CD14-positive monocyte (primary cell): ENCODE data around the gene TRIM69. TPM values are rescaled to one million over a fixed set of nuclear protein-coding genes. Genes with fewer than 3 reads are reported as not detected.
"Not testable (repeated sequence)": the region's sequence is repeated elsewhere in the genome, so short reads cannot be mapped to it uniquely, and the experiment has no call there.

Source experiments
- DNase-seq, 3 donors: peaks; one replicate each; pipeline ENCODE4 v3.0.0-alpha.2; 2011 to 2022
- H2AFZ ChIP-seq: 2 replicates; pipeline ENCODE4 v1.6.0; 2012; ENCODE audit warnings: mild to moderate bottlenecking, low read depth, low read length, inconsistent platforms; ENCODE audit not compliant: insufficient read depth, poor library complexity, severe bottlenecking
- H3K27ac ChIP-seq, 2 donors: 1 replicate in 1 of 2; 2 replicates in 1 of 2; pipeline ENCODE4 v1.5.1; 2012 to 2013; ENCODE audit warnings: low read length in 2 of 2, control low read depth in 1 of 2, inconsistent platforms in 1 of 2, low read depth in 1 of 2, mild to moderate bottlenecking in 1 of 2
- H3K27me3 ChIP-seq, 2 donors: one replicate each; pipeline versions ENCODE4 v1.6.0 to v1.6.1; 2011 to 2013; ENCODE audit warnings: low read length in 2 of 2; ENCODE audit not compliant: control insufficient read depth in 2 of 2, insufficient read depth in 2 of 2
- H3K36me3 ChIP-seq, 2 donors: replicated peaks in 1 of 2; 1 replicate in 1 of 2; 2 replicates in 1 of 2; pipeline versions ENCODE4 v1.5.1 to v1.6.1; 2012 to 2013; ENCODE audit warnings: low read length in 2 of 2, control low read depth in 1 of 2, inconsistent platforms in 1 of 2, mild to moderate bottlenecking in 1 of 2; ENCODE audit not compliant: insufficient read depth in 2 of 2, control insufficient read depth in 1 of 2
- H3K4me1 ChIP-seq, 2 donors: 1 replicate in 1 of 2; 2 replicates in 1 of 2; pipeline versions ENCODE4 v1.5.1 to v1.6.1; 2012 to 2013; ENCODE audit warnings: low read length in 2 of 2, control low read depth in 1 of 2, inconsistent platforms in 1 of 2, mild to moderate bottlenecking in 1 of 2, moderate library complexity in 1 of 2; ENCODE audit not compliant: insufficient read depth in 2 of 2, control insufficient read depth in 1 of 2
- H3K4me2 ChIP-seq: replicated peaks from 2 replicates; pipeline ENCODE3; 2012; ENCODE audit warnings: low read length, moderate library complexity, mild to moderate bottlenecking; ENCODE audit not compliant: poor library complexity, severe bottlenecking; ENCODE audit errors: extremely low read depth
- H3K4me3 ChIP-seq, 3 experiments: fragments of 200-600 bp in 1 of 3; sonication (generic) in 1 of 3; replicated peaks in 1 of 3; 1 replicate in 2 of 3; 2 replicates in 1 of 3; pipeline ENCODE4 v1.5.1; 2011 to 2013; ENCODE audit warnings: low read length in 3 of 3, mild to moderate bottlenecking in 3 of 3, control low read depth in 2 of 3, low read depth in 2 of 3, inconsistent platforms in 1 of 3, moderate library complexity in 1 of 3
- H3K79me2 ChIP-seq: 2 replicates; pipeline ENCODE4 v1.6.0; 2012; ENCODE audit warnings: mild to moderate bottlenecking, control low read depth, inconsistent platforms, low read length, moderate library complexity; ENCODE audit not compliant: insufficient read depth
- H3K9ac ChIP-seq: 2 replicates; pipeline ENCODE4 v1.6.0; 2017; ENCODE audit warnings: low read length, mild to moderate bottlenecking; ENCODE audit not compliant: insufficient read depth, poor library complexity, severe bottlenecking
- H3K9me3 ChIP-seq, 2 donors: replicated peaks in 1 of 2; 1 replicate in 1 of 2; 2 replicates in 1 of 2; pipeline versions ENCODE4 v1.5.1 to v1.6.1; 2012 to 2013; ENCODE audit warnings: low read length in 2 of 2, control low read depth in 1 of 2; ENCODE audit not compliant: control insufficient read depth in 1 of 2, insufficient read depth in 1 of 2
- H4K20me1 ChIP-seq: 2 replicates; pipeline ENCODE4 v1.6.0; 2012; ENCODE audit warnings: mild to moderate bottlenecking, low read length, control low read depth, moderate library complexity; ENCODE audit not compliant: insufficient read depth
- H3K27ac Mint-ChIP-seq, 7 donors: one replicate each; pipeline ENCODE4 v1.8.0; 2020; ENCODE audit warnings: mild to moderate bottlenecking in 7 of 7, mixed read lengths in 7 of 7, moderate library complexity in 6 of 7, inconsistent platforms in 2 of 7
- H3K27me3 Mint-ChIP-seq, 3 donors: one replicate each; pipeline ENCODE4 v1.8.0; 2021 to 2022; ENCODE audit warnings: low read depth in 3 of 3, mild to moderate bottlenecking in 3 of 3, mixed read lengths in 3 of 3, moderate library complexity in 3 of 3, inconsistent platforms in 1 of 3
- H3K36me3 Mint-ChIP-seq, 2 donors: one replicate each; pipeline ENCODE4 v1.8.0; 2020; ENCODE audit warnings: mixed read lengths in 2 of 2, inconsistent platforms in 1 of 2, mild to moderate bottlenecking in 1 of 2
- H3K4me1 Mint-ChIP-seq: one replicate; pipeline ENCODE4 v1.8.0; 2020; ENCODE audit warnings: mild to moderate bottlenecking, mixed read lengths
- H3K4me3 Mint-ChIP-seq, 2 donors: one replicate each; pipeline ENCODE4 v1.8.0; 2020; ENCODE audit warnings: mild to moderate bottlenecking in 2 of 2, mixed read lengths in 2 of 2, moderate library complexity in 1 of 2
- H3K9me3 Mint-ChIP-seq, 7 donors: one replicate each; pipeline ENCODE4 v1.8.0; 2020 to 2022; ENCODE audit warnings: mixed read lengths in 7 of 7, mild to moderate bottlenecking in 6 of 7, moderate library complexity in 6 of 7, inconsistent platforms in 2 of 7
- CTCF ChIP-seq: fragments of 200-600 bp; IDR thresholded peaks from one replicate; pipeline ENCODE4 v1.8.0; 2022; ENCODE audit warnings: antibody characterized with exemption, mild to moderate bottlenecking
- WGBS: methylation state at CpG from one replicate; pipeline ENCODE4 v1.1.5; 2013; ENCODE audit warnings: missing lambda C conversion rate; ENCODE audit not compliant: insufficient coverage; 5-methylcytosine and 5-hydroxymethylcytosine counted together
- intact Hi-C, 2 donors: fragments of 100-400 bp; cut with micrococcal nuclease; formaldehyde crosslinking; loops; one replicate each; pipeline versions ENCODE4 v1.15.0 to v1.15.1; 2023
- polyA plus RNA-seq, 3 donors: library from polyadenylated mRNA; depleted of rRNA in 1 of 3; unstranded in 2 of 3; stranded (reverse) in 1 of 3; fragments of 300-500 nt in 2 of 3; fragments of >200 nt in 1 of 3; fragmentation: Illumina TruSeq in 2 of 3; gene quantifications; 1 replicate in 2 of 3; 2 replicates in 1 of 3; pipeline ENCODE4 v1.2.3, GENCODE V29; 2012 to 2021

The TRIM69 gene
- polyA plus RNA-seq, 3 donors: 9.4 to 18.2 (median 15.8) TPM

GRCh38 chr15:44727485-44728231 is 8.7 kb upstream of the TRIM69 start:
- 100% methylated on average over 2 of the region's 6 CpGs for WGBS
- peak in 1 of 3 donors; percentile 29 for DNase-seq

GRCh38 chr15:44728232-44728575 is 8.1 kb upstream of the TRIM69 start:
- not testable (repeated sequence) for H3K9me3 ChIP-seq, H3K4me3 ChIP-seq, H3K27me3 ChIP-seq, H2AFZ ChIP-seq, H3K27me3 Mint-ChIP-seq, H4K20me1 ChIP-seq, DNase-seq, H3K9me3 Mint-ChIP-seq
- intact Hi-C loops: loop anchor here (2.0 to 10.0 kb wide), 3 partner anchors 15 to 727 kb away; partner anchors contain the start of genes B2M (in 1 of the 2) and PATL2 (in 1 of the 2)
- WGBS: 100% methylated on average over 1 of the region's 5 CpGs
- Mint-ChIP-seq H3K27ac (peak overlapping the region; percentile 99 to 100 (median 100)), H3K36me3 (peaks cover 8 to 16% of the 10 kb centered on the region in 2 donors), H3K4me1 (peaks cover 64% of the 10 kb centered on the region), H3K4me3 (peak overlapping the region; percentile 21 to 98)
- peak overlapping the region; percentile 74 for H3K4me2 ChIP-seq
- H3K9ac ChIP-seq: peak overlapping the region; percentile 46
- peaks cover 67% of the 10 kb centered on the region for H3K79me2 ChIP-seq
- H3K27ac ChIP-seq: peak overlapping the region; percentile 90 to 99
- H3K36me3 ChIP-seq: peaks cover 0 to 14% of the 10 kb centered on the region in 2 donors
- H3K4me1 ChIP-seq: peaks cover 64 to 73% of the 10 kb centered on the region in 2 donors

More at GRCh38 chr15:44727485-44728231, 8.7 kb upstream of the TRIM69 start:
- no peak for TF ChIP-seq CTCF
- Mint-ChIP-seq H3K36me3 (peaks cover 8 to 16% of the 10 kb centered on the region in 2 donors), H3K4me3 (peak overlapping the region in 1 of 2 donors; percentile 39), H3K4me1 (peaks cover 66% of the 10 kb centered on the region), H3K27me3 (peaks cover 0 to 7% (median 0%) of the 10 kb centered on the region in 3 donors), H3K9me3 (peaks cover 0 to 3% (median 0%) of the 10 kb centered on the region in 7 donors), H3K27ac (peak overlapping the region; percentile 99 to 100 (median 100))
- Histone ChIP-seq H3K4me2 (peak overlapping the region; percentile 74), H3K9me3 (no peaks in the 10 kb centered on the region), H3K36me3 (peaks cover 0 to 14% of the 10 kb centered on the region in 2 donors), H3K79me2 (peaks cover 67% of the 10 kb centered on the region), H3K4me3 (peak overlapping the region in 1 of 3 experiments; percentile 66), H3K27me3 (no peaks in the 10 kb centered on the region), H3K9ac (peak overlapping the region; percentile 46), H2AFZ (no peak overlapping the region), H4K20me1 (no peaks in the 10 kb centered on the region), H3K4me1 (peaks cover 69 to 79% of the 10 kb centered on the region in 2 donors), H3K27ac (peak overlapping the region; percentile 90 to 99)
- intact Hi-C loops: loop anchor here (2.0 to 10.0 kb wide), 3 partner anchors 15 to 727 kb away; partner anchors contain the start of genes B2M (in 1 of the 2) and PATL2 (in 1 of the 2)
